Caco-2 (cell line): ENCODE measurements around the gene THTPA. TPM values are rescaled to one million over a fixed set of nuclear protein-coding genes. Genes with fewer than 3 reads are reported as not detected.

Experiments
- BruUV-seq: library from RNA; stranded (reverse); fragments of 400-500 nt; replicated peaks from 2 replicates; lab custom pipeline; 2021; lab: Mats Ljungman, UMichigan
- CTCF ChIA-PET: fragments of 300-600 bp; sonication (Branson Sonifier 250); formaldehyde crosslinking; loops from one replicate; lab custom pipeline; 2022; ENCODE audit warnings: antibody characterized with exemption; lab: Charles Lee
- POLR2A ChIA-PET: fragments of 300-600 bp; sonication (Branson Sonifier 250); formaldehyde crosslinking; loops from one replicate; lab custom pipeline; 2022; ENCODE audit warnings: antibody characterized with exemption; lab: Charles Lee
- DNase-seq, 2 experiments: peaks; one replicate each; pipeline versions ENCODE4 v3.0.0 to v3.0.0-alpha.2; 2020 to 2022
- H3K27me3 ChIP-seq: replicated peaks from 2 replicates; pipeline ENCODE4 v1.6.0; 2011; ENCODE audit warnings: low read length; ENCODE audit not compliant: control insufficient read depth, insufficient read depth
- H3K36me3 ChIP-seq: 2 replicates; pipeline ENCODE4 v1.5.1; 2011; ENCODE audit warnings: low read length; ENCODE audit not compliant: control insufficient read depth, insufficient read depth
- H3K4me1 ChIP-seq: fragments of 250-450 bp; sonication (Bioruptor Pico); 2 replicates; pipeline ENCODE4 v1.5.1; 2020; ENCODE audit warnings: mild to moderate bottlenecking
- H3K4me3 ChIP-seq: 2 replicates; pipeline ENCODE4 v1.5.1; 2011; ENCODE audit warnings: low read depth, mild to moderate bottlenecking, control low read depth, low read length
- H3K9me3 ChIP-seq: fragments of 250-450 bp; sonication (Bioruptor Pico); 2 replicates; pipeline ENCODE4 v1.5.1; 2020; ENCODE audit warnings: mild to moderate bottlenecking, moderate library complexity
- H3K27ac Mint-ChIP-seq: one replicate; pipeline ENCODE4 v1.8.0; 2022; ENCODE audit warnings: mixed read lengths; ENCODE audit not compliant: unreplicated experiment
- H3K27me3 Mint-ChIP-seq: one replicate; pipeline ENCODE4 v1.8.0; 2022; ENCODE audit warnings: mixed read lengths; ENCODE audit not compliant: insufficient read depth, unreplicated experiment
- H3K36me3 Mint-ChIP-seq: one replicate; pipeline ENCODE4 v1.8.0; 2022; ENCODE audit warnings: mild to moderate bottlenecking, mixed read lengths; ENCODE audit not compliant: insufficient read depth, unreplicated experiment
- H3K4me1 Mint-ChIP-seq: one replicate; pipeline ENCODE4 v1.8.0; 2022; ENCODE audit warnings: low read depth, mixed read lengths; ENCODE audit not compliant: unreplicated experiment
- H3K4me3 Mint-ChIP-seq: one replicate; pipeline ENCODE4 v1.8.0; 2022; ENCODE audit warnings: mild to moderate bottlenecking, moderate library complexity, mixed read lengths; ENCODE audit not compliant: unreplicated experiment
- H3K9me3 Mint-ChIP-seq: one replicate; pipeline ENCODE4 v1.8.0; 2022; ENCODE audit warnings: mixed read lengths; ENCODE audit not compliant: unreplicated experiment
- intact Hi-C: fragments of 100-400 bp; cut with micrococcal nuclease; formaldehyde crosslinking; loops from one replicate; pipeline ENCODE4 v1.10.0; 2022; ENCODE audit not compliant: unreplicated experiment
- total RNA-seq: library from RNA; stranded (reverse); gene quantifications from 2 replicates; pipeline ENCODE4 v1.2.3, GENCODE V29; 2022
- TF ChIP-seq, protein P1 (sequence below), 2 experiments: fragments of 200-600 bp in 1 of 2; IDR thresholded peaks; 1 replicate in 1 of 2; 2 replicates in 1 of 2; pipeline versions ENCODE4 v1.5.1 to v1.8.0; 2011 to 2022; ENCODE audit warnings: antibody characterized with exemption in 1 of 2, control low read depth in 1 of 2, inconsistent platforms in 1 of 2, low read depth in 1 of 2, low read length in 1 of 2, mild to moderate bottlenecking in 1 of 2, moderate library complexity in 1 of 2; ENCODE audit not compliant: insufficient read depth in 1 of 2, severe bottlenecking in 1 of 2, unreplicated experiment in 1 of 2

Gene THTPA
- total RNA-seq, 1 experiment from 2014 or later = 9.3 TPM

DNA sequence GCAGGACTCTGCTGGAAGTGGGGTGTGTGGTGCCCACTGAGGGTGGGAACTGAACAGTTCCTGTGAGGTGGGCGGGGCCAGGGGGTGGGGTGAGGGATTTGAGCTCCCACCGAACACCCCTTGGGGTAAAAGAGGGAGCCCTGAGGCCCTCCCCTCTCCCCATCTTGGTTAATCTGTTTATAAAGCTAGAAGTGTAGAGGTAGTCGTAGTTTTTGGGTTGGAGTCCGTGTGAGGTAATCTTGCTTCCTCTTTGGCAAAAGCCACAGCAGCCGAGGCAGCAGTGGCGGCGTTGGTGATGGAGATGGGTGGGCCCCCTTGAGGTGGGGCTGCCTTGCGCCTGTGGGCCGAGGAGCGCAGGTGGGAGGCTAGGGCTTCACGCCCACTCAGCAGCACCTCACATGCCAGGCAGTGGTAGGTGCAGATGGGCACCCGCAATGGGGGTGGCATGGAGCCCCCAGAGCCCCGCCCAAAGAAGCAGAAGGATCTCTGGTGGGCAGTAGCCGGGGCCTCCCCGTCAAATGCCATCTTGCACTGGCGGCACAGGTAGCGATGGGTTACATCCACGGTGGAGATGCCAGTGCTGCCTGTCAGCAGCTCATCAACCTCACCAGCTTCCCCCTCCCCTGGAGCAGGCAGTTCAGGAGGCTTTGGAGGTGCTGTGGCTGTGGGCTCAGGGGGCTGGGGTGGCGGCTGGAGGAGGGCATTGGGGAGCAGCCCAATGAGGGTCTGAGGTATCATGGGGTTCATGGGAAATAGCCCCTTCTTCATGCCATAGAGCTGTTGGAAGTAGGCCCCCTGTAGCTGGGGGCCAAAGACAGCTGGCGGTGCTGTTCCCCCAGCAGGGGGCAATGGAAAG lies 34.1 kb upstream of the THTPA start:
- POLR2A ChIA-PET = no interaction called here
- no peak overlapping the region for H3K4me3 Mint-ChIP-seq

DNA sequence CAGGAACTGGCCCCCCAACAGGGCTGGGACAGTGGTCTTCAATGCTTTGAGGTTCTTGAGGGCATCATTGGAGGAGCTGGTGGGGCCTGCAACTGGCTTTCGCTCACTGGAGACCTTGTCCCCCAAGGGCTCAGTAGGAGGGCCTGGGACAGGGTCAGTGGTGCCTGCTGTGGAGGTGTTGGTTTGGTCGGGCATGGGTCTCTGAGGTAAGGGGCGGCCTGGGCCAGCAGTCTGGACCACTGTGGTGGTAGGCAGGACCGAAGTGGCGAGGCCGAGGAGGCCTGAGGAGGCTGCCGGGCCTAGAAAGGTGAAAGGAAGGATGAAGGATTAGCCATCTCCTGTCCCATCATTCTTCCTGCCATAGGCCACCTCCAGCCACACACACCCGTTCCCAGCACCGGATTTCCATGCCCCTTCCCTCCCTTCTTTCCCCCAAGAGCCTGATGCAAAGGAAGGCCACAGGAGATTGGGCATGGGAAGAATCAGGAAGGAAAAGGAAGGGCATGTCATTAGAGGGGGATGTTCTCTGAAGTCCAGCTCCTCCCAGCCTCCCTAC lies 33.4 kb upstream of the THTPA start:
- Mint-ChIP-seq H3K9me3 (no peaks in the 10 kb centered on the region), H3K4me1 (no peaks in the 10 kb centered on the region), H3K36me3 (no peaks in the 10 kb centered on the region), H3K27me3 (no peaks in the 10 kb centered on the region), H3K4me3 (no peak overlapping the region), H3K27ac (no peak overlapping the region)
- no TSS peak for BruUV-seq
- no peaks in the 10 kb centered on the region for H3K9me3 ChIP-seq
- no peaks in the 10 kb centered on the region for H3K4me1 ChIP-seq
- ChIA-PET CTCF (no interaction called here), POLR2A (no interaction called here)
- no peak for DNase-seq
- TF ChIP-seq, protein P1, sequence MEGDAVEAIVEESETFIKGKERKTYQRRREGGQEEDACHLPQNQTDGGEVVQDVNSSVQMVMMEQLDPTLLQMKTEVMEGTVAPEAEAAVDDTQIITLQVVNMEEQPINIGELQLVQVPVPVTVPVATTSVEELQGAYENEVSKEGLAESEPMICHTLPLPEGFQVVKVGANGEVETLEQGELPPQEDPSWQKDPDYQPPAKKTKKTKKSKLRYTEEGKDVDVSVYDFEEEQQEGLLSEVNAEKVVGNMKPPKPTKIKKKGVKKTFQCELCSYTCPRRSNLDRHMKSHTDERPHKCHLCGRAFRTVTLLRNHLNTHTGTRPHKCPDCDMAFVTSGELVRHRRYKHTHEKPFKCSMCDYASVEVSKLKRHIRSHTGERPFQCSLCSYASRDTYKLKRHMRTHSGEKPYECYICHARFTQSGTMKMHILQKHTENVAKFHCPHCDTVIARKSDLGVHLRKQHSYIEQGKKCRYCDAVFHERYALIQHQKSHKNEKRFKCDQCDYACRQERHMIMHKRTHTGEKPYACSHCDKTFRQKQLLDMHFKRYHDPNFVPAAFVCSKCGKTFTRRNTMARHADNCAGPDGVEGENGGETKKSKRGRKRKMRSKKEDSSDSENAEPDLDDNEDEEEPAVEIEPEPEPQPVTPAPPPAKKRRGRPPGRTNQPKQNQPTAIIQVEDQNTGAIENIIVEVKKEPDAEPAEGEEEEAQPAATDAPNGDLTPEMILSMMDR (IDR thresholded peaks at IDR 0.05; ENCODE audit: insufficient read depth in 1 of 2, low read depth in 1 of 2, low read length in 1 of 2, severe bottlenecking in 1 of 2, unreplicated experiment in 1 of 2) = no peak
- no peaks in the 10 kb centered on the region for H3K27me3 ChIP-seq
- intact Hi-C loops = no loop called here
- H3K4me3 ChIP-seq = no peak overlapping the region
- no peaks in the 10 kb centered on the region for H3K36me3 ChIP-seq

More for the DNA sequence above, 34.1 kb upstream of the THTPA start:
- no peak overlapping the region for H3K27ac Mint-ChIP-seq
- intact Hi-C loops = no loop called here
- no peaks in the 10 kb centered on the region for H3K36me3 ChIP-seq
- no peak overlapping the region for H3K4me3 ChIP-seq
- no peaks in the 10 kb centered on the region for H3K36me3 Mint-ChIP-seq
- no peak for DNase-seq
- H3K4me1 Mint-ChIP-seq = no peaks in the 10 kb centered on the region
- H3K4me1 ChIP-seq = no peaks in the 10 kb centered on the region
- CTCF ChIA-PET = no interaction called here
- H3K27me3 ChIP-seq = no peaks in the 10 kb centered on the region
- TF ChIP-seq, protein P1 (IDR thresholded peaks at IDR 0.05; ENCODE audit: insufficient read depth in 1 of 2, low read depth in 1 of 2, low read length in 1 of 2, severe bottlenecking in 1 of 2, unreplicated experiment in 1 of 2) = no peak
- no peaks in the 10 kb centered on the region for H3K9me3 Mint-ChIP-seq
- BruUV-seq = no TSS peak
- H3K27me3 Mint-ChIP-seq = no peaks in the 10 kb centered on the region
- no peaks in the 10 kb centered on the region for H3K9me3 ChIP-seq

DNA sequence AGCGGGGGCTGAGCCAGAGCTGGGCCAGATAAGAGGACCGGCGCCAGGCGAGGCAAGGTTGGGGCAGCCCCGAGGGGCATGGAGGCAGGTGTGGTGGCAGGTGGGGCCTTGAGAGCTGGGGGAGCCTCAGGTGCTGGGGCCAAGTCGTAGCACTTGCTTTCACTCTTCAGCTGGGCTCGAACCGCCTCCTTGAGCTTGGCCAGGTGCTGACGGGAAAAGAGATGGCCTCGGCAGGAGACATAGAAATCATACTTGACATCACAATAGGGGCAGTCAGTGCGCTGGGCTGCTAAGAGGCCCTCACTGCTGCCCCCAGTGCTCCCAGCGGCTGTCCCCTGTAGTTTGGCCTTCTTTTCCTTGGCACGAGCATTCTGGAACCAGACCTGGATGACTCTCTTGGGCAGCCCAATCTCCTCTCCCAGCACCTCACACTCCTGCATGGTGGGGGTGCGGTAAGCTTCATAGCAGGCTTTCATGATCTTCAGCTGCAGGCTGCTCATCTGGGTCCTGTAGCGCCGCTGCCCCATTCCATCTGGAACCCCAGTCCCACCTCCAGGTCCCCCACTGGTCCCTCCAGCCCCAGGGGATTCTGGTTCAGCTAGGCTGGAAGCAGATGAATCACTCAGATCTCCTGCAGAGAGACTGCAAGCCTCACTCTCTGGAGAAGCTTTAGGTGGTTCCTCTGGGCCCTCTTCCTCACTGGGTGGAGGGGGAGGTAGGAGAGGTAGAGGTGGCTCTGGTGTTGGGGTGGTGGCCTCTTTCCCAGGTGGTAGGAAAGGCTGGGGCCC lies 32.6 kb upstream of the THTPA start:
- ChIA-PET POLR2A (no interaction called here), CTCF (no interaction called here)
- H3K9me3 Mint-ChIP-seq = no peaks in the 10 kb centered on the region
- Histone ChIP-seq H3K4me1 (no peaks in the 10 kb centered on the region), H3K9me3 (no peaks in the 10 kb centered on the region), H3K4me3 (no peak overlapping the region), H3K36me3 (no peaks in the 10 kb centered on the region), H3K27me3 (no peaks in the 10 kb centered on the region)
- no peak overlapping the region for H3K27ac Mint-ChIP-seq
- TF ChIP-seq, protein P1 (IDR thresholded peaks at IDR 0.05; ENCODE audit: insufficient read depth in 1 of 2, low read depth in 1 of 2, low read length in 1 of 2, severe bottlenecking in 1 of 2, unreplicated experiment in 1 of 2) = no peak
- intact Hi-C loops = no loop called here
- no peak overlapping the region for H3K4me3 Mint-ChIP-seq
- no peak for DNase-seq
- no peaks in the 10 kb centered on the region for H3K36me3 Mint-ChIP-seq
- H3K27me3 Mint-ChIP-seq = no peaks in the 10 kb centered on the region
- H3K4me1 Mint-ChIP-seq = no peaks in the 10 kb centered on the region
- BruUV-seq = no TSS peak
